ENCODE measurements around the gene GAL3ST2.
"Not testable (repeated sequence)": the region's sequence is repeated elsewhere in the genome, so short reads cannot be mapped to it uniquely, and the experiment has no call there.

The GAL3ST2 gene

DNA sequence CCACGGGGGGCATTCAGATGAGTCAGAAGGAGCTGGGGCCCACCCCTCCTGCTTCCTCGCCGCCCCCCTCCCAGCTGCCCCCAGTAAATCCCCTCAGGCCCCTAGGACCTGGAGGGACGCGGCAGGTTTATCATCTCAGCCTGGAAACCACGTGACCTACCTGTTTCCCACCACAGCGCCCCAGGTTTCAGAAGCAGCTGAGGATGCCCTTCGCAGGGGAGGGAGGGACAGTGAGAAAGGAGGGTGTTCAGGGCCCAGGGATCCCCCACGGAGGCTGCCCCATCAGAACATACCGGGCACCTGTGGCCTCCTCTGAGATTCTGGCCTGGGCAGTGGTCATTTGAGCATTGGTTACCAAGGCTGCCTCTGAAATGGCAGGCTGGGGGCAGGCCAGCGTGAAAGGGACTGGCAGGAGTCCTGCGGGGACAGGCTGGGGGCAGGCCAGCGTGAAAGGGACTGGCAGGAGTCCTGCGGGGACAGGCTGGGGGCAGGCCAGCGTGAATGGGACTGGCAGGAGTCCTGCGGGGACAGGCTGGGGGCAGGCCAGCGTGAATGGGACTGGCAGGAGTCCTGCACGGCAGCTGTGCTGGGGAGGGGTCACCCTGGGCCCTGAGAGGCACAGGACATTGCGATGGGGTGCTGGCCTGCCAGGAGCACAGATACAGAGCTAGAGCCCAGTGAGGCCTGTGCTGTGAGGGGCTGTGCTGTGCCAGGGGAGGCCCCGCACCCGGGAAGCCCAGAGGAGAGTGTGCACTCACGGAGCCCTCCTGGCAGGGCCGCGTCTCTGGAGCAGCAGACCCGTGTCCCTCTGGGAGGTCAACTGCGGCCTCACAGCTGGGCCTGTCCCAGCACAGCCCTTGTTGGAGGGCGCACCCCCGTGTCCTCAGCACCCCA, 33.9 kb downstream of the GAL3ST2 start:
- no peak for DNase-seq

DNA sequence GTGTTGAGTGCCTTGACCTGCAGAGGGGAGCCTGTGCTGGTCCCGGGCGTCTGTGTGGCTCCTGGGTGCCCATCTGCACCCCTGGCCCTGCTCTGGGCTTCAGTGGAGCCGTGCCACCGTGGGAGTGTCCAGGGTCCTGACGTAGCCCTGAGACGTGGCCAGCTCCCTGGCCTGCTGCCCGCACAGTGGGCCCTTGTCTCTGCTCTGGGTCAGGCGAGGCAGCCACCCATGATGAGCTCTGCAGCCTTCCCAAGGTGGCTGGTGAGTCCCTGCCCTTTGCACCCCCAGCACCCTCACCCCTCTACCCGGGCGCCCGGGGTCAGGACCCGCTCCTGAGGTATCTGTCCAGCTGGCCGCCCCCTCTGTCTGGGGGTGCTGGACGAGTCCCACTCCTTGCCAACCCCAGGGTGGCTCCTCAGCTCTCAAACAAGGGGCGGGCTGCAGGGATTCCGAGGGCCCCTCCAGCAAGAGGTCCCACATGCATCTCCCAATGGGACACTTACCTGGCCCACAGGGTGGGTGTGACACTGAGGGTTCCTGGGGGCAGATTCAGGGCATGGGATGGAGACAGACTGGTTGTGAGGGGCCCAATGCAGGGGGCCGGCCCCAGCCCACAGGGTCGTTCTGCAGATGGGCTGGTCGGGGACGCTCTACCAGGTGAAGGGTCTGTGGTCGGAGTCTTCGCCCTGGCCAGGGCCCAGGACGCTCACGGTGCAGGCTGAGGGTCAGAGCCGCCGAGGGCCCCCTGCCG, 34.8 kb downstream of the GAL3ST2 start:
- no peak for DNase-seq

DNA sequence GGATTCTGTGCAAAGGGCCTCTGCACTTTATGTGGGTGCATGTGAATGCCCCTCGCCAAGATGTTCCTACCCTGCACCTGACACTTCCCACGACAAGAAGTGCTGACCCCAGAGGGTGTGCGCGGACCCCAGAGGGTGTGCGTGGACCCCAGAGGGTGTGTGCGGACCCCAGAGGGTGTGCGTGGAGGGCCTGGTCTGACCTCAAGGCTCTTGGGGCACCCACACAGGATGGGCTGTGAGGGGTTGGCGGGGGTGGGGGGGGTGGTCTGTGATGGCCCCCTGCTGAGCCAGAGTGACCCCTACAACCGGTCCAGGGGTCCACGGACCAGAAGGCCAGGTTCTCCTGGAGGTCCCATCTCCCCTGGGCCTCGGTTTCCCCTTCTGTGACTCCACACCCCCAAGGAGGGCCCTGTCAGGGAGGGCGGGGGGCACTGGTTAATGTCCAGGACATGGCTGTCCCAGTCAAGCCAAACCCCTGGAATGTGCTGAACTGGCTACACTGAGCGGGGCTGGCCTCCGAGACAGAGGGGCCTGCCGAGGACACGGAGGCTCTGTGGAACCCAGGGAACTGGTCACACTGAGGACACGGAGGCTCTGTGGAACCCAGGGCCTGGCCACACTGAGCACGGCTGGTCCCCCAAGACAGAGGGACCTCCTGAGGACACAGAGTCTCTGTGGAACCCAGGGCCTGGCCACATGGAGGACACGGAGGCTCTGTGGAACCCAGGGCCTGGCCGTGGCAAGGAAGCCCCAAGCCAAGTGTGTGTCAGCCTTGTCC, 35.5 kb downstream of the GAL3ST2 start:
- no peak for DNase-seq

DNA sequence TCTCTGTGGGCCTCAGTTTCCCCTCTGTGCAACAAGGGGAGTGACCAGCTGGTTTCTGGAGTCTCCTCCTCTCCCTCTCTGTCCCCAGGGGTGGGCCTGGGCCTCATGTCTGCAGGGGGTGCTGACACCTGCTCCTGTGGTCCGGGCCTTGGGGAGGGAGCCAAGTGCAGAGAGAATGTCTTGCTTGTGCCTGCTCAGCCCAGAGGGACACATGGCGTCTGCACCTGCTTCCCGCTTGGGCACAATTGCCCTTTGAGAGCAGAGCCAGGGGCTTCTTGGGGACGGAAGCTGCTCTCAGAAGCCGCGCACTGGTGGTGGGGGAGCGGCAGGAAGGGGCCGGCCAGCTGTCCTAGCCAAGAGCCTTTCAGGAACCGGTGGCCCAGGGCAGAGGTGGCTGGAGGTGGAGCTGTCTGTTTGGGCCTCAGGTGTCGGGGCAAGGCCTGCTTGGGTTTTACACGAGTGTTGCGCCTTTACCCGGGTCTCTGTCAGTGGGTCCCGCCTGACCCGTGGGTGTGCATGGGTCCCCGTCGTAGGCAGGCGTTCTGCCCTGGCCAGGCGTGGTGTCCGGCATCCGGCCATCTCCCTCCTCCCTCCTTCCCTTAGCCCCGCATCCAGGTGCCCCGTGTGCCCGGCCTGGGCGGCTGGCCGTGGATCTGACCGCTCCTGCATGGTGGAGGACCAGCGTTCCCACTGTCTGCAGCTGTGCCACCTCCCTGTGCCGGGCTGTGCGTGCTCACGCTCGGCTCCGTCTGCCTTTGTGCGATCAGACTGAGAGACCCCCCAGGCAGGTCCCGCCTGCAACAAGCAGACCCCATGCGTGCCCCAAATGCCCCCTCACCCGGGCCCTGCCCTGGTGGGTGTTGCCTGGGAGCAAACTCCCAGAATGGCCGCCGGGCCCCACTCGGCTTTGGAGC, 36.4 kb downstream of the GAL3ST2 start:
- no peak for DNase-seq

DNA sequence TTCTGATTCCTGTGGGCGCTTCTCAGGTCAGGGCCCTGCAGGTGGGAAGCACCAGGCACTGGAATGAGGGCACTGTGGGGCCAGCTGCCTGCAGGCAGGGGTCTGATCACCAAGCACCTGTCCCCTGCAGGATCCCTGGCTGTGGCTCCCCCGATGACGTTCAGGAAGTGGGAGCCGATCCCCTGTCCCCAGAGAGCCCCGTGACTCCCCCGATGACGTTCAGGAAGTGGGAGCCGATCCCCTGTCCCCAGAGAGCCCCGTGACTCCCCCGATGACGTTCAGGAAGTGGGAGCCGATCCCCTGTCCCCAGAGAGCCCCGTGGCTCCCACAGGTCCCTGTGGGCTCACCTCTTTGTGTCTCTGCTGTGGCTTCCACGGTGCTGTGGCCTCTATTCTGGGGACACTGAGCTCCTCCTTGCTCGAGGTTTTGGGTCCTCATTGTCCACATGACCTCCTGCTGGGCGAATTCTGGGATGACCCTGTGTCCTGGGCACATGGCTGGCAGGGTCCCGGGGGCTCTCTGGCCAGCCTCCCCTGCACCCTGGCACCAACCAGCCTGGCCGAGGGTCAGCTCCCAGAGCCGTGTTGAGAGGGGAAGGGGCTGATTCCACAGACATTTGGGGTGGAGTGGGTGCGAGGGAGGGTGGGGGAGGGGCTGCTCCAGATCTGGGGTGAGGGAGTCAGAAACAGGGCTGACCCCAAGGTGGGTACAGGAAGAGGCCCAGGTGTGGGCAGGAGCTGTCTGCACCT, 37.2 kb downstream of the GAL3ST2 start:
- DNase-seq = no peak

DNA sequence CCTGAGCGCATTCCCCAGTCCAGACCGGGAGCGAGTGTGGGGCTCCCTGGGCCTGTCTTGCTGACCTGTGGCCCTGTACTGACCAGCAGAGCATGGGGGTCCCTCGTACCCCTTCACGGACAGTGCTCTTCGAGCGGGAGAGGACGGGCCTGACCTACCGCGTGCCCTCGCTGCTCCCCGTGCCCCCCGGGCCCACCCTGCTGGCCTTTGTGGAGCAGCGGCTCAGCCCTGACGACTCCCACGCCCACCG, 37.7 kb downstream of the GAL3ST2 start:
- no peak for DNase-seq

DNA sequence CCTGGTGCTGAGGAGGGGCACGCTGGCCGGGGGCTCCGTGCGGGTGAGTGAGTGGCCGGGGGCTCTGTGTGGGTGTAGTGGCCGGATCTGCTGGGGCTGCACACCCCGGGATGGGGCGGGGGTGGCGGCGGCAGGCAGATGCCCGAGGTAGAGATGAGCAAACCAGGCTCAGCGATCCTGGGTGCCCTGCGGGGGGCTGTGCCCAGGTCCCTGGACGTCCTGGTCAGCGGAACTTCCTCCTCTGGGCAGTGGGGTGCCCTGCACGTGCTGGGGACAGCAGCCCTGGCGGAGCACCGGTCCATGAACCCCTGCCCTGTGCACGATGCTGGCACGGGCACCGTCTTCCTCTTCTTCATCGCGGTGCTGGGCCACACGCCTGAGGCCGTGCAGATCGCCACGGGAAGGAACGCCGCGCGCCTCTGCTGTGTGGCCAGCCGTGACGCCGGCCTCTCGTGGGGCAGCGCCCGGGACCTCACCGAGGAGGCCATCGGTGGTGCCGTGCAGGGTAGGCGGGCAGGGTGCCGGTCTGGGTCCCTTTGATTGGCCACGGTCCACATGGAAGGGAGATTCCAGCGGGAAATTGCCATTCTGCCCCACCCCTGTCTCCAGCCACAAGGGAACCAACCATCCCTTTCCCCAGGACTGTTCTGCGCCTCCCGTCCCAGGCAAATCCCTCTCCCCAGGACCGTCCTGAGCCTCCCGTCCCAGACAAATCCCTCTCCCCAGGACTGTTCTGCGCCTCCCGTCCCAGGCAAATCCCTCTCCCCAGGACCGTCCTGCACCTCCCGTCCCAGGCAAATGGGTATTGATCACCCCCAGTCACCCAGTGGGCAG, 38.2 kb downstream of the GAL3ST2 start:
- no peak for DNase-seq

DNA sequence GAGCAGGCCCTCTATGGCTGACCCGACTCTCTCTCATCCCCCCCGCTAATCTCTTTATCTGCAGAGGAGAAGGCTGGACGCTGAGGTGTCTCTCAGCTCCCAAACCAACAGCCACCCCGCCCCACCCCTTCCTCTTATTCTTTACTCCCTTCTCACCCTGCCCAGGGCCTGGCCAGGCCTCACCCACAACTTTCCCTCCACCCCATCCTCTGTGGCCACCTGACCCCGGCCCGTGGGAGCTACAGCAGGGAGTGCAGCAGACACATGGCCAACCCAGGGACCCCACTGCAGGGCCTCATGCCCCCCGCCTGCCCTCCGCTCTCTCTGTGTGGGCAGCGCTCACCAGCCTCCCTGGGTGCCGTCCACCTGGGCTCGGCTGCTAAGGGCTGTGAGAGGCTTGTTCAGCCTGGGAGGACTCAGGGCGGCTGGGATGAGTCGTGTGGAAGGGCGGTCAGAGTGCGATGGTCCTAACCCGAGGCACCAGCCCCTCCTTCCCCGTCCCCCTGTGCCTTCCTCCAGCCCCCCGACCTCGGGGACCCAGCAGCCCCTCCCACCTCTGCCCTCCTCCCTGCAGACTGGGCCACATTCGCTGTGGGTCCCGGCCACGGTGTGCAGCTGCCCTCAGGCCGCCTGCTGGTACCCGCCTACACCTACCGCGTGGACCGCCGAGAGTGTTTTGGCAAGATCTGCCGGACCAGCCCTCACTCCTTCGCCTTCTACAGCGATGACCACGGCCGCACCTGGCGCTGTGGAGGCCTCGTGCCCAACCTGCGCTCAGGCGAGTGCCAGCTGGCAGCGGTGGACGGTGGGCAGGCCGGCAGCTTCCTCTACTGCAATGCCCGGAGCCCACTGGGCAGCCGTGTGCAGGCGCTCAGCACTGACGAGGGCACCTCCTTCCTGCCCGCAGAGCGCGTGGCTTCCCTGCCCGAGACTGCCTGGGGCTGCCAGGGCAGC, 39.1 kb downstream of the GAL3ST2 start:
- DNase-seq = no peak

DNA sequence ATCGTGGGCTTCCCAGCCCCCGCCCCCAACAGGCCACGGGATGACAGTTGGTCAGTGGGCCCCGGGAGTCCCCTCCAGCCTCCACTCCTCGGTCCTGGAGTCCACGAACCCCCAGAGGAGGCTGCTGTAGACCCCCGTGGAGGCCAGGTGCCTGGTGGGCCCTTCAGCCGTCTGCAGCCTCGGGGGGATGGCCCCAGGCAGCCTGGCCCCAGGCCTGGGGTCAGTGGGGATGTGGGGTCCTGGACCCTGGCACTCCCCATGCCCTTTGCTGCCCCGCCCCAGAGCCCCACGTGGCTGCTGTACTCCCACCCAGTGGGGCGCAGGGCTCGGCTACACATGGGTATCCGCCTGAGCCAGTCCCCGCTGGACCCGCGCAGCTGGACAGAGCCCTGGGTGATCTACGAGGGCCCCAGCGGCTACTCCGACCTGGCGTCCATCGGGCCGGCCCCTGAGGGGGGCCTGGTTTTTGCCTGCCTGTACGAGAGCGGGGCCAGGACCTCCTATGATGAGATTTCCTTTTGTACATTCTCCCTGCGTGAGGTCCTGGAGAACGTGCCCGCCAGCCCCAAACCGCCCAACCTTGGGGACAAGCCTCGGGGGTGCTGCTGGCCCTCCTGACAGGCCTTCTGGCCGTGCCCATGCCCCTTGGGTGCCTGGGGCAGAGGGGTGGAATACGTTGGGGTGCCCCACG, 40.0 kb downstream of the GAL3ST2 start:
- DNase-seq = no peak

DNA sequence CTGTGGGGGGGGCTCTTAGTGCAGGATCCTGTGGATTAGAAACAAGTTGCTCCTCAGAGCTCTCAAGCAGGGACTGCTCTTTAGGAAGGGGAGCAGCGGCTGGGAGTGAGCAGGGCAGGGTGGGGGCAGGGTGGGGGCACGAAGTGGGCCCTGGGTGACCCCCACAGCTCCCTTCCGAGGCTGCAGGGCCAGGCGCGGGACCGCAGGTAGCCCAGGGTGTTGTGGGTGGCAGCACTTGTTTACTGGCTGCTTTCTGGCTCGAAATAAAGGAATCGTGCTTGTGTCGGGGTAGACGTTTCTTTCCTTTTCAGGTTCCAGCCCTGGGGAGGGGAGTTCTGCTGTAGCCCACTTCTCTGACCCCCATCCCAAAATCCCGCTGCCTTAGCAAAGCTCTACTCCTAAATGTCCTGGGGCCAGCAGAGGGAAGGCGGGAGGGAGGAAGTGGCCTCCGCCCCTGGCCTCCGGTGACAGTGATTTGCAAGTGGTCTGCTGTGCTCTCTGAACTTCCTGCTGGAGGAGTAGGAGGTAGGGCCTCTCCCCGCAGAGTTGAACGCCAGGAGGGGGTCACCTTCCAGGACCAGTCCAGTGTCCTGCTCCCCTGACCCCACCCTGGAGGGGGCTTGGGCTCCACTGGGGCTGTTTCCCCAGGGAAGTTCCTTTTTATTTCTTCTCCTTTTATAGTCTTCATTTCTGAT, 40.7 kb downstream of the GAL3ST2 start:
- no peak for DNase-seq

DNA sequence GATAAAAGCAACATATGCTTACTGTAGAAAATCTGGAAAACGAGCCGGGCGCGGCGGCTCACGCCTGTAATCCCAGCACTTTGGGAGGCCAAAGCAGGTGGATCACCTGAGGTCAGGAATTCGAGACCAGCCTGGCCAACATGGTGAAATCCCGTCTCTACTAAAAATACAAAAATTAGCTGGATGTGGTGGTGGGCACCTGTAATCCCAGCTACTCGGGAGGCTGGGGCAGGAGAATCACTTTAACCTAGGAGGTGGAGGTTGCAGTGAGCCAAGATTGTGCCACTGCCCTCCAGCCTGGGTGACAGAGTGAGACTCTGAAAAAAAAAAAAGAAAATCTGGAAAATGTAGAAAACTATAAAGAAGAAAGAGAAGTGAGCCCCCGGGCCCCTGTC, 41.2 kb downstream of the GAL3ST2 start:
- DNase-seq = not testable (repeated sequence)

DNA sequence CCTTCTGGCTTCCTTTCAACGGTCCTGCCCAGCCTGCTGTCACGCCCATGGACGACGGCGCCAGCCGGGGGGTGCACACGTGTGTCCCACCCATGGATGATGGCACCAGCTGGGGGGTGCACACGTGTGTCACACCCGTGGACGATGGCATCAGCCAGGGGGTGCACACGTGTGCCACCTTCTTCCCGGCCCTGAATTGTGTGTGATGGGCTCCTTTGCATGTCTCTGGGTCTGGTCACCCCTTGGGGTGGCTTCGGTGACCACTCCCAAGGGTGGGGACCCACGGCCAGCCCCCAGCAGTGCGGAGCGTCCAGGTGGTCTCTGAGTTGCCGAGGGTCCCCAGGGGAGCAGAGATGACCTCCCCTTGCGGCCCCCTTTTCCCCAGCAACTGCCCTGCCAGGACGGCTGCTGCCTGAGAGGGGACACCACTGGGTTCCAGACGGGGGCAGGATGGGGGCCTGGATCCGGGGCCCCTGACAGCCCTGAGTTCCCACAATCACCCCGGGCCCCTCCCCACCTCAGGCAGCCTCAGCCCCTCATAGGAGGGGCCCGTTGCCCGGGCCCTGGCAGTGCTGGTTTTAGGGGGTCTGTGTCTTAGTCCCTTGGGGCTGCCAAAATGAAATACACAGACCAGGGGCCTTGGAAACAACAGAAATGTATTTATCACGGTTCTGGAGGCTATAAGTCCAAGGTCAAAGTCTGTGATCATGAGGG, 41.8 kb downstream of the GAL3ST2 start:
- no peak for DNase-seq

DNA sequence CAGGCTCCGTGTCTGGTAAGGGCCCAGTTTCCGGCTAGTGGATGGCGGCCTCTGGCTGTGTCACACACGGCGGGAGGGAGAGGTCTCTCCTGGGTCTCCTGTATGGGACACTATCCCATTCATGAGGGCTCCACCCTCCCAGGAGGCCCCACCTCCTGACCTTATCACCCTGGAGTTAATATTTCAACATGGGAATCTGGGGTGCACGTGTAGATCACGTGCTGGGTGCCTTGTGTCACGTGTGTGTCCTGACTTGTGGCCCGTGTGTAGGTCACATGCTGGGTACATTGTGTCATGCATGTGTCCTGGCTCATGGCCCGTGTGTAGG, 42.3 kb downstream of the GAL3ST2 start:
- no peak for DNase-seq

DNA sequence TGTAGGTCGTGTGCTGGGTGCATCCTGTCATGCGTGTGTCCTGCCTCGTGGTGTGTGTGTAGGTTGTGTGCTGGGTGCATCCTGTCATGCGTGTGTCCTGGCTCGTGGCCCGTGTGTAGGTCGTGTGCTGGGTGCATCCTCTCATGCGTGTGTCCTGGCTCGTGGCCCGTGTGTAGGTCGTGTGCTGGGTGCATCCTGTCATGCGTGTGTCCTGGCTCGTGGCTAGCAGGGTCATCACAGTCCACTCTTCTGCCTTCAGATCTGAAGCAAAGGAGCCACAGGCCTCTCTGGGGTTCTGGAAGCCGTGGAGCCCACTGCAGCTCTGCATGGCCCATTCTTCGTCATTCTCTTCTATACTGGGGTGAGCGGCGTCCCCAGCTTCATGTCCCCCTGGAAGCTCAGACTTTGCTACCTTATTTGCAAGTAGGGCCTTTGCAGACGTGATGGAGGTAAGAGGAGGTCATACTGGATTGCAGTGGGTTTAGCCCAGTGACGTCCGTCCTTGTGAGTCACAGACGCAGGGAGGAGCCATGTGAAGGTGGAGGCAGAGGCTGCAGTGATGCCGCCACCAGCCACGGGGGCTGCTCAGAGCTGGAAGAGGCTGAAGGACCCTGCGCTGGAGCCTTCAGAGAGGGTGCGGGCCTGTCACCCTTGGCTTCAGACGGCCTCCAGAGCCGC, 43.5 kb downstream of the GAL3ST2 start:
- DNase-seq = not testable (repeated sequence)

DNA sequence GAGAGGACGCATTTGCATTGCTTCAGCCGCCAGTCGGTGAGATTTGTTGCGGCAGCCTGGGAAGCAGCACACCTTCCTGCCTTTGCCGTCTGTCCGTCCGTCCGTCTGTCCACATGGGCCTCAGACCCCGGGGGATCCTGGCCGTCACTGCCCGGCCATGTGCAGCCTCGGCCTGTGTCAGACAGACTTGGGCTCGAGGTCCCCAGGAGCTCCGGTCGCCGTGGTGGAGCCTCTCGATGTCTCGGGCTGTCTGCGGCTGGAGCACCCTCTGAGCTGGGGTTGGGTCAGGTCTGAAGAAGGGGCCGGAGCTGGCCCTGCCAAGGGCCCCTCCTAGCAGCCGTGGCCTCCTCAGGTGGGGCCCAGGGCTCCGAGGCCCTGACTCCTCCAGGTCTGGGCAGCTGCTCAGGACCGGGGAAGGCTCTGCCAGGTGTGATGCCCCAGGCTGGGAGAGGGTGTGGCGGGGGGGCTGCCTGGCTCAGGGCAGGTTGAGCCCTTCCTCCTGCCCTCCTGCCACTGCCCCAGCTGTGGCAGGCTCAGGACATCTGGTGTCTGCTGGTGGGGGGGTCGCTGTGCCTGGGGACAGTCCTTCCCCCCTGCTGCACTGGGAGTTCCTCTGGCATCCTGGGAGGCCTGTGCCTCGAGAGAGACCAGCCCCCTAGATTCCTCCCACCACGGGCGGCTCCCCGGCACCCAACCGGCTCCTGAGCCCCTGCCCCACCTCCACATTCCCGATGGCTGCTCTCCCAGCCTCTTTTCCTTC, 44.2 kb downstream of the GAL3ST2 start:
- DNase-seq = no peak

DNA sequence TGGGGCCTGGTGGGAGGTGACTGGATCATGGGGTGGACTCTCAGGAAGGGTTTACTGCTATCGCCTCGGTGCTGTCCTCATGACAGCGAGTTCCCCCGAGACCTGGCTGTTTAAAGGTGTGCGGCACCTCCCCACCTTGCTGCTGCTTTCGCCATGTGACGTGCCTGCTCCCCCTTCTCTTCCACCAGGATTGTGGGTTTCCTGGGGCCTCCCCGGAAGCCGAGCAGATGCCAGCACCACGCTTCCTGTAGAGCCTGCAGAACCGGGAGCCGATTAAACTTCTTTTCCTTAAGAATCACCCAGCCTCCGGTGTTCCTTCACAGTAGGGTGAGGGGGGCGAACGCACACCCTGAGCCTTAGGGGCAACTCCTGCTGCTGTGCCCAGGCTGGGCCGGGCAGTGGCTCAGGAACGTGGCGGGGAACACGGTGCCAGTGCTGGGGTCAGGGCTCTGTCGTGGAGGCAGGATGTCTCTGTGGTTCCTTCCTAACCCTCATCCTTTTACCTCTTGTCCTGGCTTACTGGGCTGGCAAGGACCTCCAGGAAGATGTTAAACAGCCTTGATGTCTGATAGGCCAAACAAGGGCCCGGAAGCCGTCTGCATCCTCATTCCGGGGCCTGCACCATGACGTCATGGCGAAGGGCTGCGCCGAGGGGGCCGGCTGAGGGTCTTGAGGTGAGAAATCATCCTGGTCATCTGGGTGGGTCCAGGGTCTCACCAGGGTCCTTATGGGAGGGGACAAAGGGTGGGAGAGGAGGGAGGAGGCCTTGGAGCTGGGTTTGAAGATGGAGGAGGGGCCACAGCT, 45.0 kb downstream of the GAL3ST2 start:
- no peak for DNase-seq
